Sigmoid colon (tissue), 3 donors: ENCODE data around the gene OR6J1.

Source experiments
- POLR2A ChIP-seq, 2 donors: fragments of 450-650 bp; IDR thresholded peaks; one replicate each; pipeline ENCODE4 v1.6.1; 2016; ENCODE audit warnings: antibody characterized with exemption in 2 of 2, mild to moderate bottlenecking in 2 of 2, moderate library complexity in 2 of 2
- TF ChIP-seq, protein P1 (sequence below), 4 experiments: fragments of 450-650 bp in 3 of 4; fragments of 200-600 bp in 1 of 4; IDR thresholded peaks; one replicate each; pipeline ENCODE4 v1.5.1; 2016 to 2019; ENCODE audit warnings: antibody characterized with exemption in 4 of 4, mild to moderate bottlenecking in 3 of 4, moderate library complexity in 2 of 4

DNA sequence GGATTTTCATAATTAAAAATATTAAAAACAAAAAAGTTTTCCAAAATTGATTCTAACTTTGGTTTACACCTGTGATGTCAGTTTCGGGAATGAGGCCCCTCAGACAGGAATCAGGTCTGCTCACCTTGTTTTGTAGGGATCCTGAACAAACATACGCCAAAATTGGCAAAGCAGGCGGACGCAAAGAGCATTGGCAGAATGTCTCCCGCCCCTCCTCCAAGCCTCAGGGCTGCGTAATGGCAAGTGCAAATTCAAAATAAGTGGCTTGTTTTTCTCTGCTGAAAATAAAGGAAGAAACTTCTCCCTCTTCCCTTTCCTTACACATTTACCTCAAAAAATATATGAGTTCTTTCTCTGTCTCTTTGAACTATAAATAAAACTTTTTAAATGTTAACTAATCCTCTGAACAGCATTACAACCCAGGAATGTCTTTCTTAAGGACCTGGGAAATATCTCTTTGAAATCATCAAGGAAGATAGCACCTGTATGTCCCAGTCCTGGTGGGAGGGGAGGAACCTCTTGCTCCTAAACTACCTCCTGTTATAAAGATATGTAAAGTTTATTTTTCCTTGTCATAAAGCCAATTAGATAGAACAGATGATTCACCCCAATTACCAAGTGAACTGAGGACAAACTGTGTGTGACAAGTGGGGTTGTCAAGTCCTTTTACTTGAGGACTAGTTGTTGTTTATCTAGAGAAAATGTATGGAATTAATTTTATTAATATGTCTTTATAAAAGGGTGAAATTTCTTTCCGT, 16.5 kb downstream of the OR6J1 start:
- TF ChIP-seq, protein P1, sequence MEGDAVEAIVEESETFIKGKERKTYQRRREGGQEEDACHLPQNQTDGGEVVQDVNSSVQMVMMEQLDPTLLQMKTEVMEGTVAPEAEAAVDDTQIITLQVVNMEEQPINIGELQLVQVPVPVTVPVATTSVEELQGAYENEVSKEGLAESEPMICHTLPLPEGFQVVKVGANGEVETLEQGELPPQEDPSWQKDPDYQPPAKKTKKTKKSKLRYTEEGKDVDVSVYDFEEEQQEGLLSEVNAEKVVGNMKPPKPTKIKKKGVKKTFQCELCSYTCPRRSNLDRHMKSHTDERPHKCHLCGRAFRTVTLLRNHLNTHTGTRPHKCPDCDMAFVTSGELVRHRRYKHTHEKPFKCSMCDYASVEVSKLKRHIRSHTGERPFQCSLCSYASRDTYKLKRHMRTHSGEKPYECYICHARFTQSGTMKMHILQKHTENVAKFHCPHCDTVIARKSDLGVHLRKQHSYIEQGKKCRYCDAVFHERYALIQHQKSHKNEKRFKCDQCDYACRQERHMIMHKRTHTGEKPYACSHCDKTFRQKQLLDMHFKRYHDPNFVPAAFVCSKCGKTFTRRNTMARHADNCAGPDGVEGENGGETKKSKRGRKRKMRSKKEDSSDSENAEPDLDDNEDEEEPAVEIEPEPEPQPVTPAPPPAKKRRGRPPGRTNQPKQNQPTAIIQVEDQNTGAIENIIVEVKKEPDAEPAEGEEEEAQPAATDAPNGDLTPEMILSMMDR (IDR thresholded peaks at IDR 0.05): no peak
- TF ChIP-seq POLR2A (IDR thresholded peaks at IDR 0.05): no peak
